HG03432 (cell line): Measurements from ENCODE around the gene RNF39.
"Not testable (repeated sequence)": the region's sequence is repeated elsewhere in the genome, so short reads cannot be mapped to it uniquely, and the experiment has no call there.

Source experiments
- ATAC-seq: cut with Tn5 transposase; IDR thresholded peaks from one replicate; pipeline ENCODE4 v1.9.1; 2021; ENCODE audit warnings: mild to moderate bottlenecking, moderate library complexity; ENCODE audit not compliant: unreplicated experiment

RNF39 gene

DNA sequence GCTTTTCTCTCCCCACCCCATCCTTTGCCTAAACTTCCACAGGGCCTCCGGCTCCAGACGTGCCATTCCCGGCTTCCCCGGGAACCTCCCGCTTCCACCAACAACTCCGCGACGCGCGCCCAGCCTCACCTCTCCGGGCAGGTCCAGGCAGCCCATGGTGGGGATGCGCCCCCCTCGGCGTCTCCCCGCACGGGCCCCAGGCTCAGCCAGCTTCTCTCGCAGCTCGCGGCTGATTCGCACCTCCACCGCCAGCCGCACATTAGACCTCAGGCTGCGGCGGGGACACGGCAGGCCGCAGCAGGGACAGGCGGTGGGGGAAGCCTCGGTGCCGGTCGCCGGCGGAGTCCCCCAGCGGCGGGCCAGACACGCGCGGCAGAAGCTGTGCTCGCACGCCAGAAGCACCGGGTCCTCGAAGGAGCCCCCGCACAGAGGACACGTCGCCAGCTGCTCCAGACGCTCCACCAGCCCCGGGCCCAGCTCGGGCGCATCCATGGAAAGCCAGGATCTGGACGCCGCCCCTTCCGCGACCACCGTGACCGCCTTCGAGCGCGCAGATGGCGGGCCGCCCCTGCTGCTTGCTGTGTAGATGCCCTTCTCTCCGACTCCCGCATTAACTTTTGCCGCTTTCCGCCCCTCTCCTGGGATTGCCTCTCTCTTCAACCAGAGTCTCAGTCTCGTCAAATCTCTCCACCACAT, at the start of gene RNF39:
TSS of gene RNF39 (minus strand) at position 676 of the 696 bp plus-strand sequence. CDS start at position 492, 184 bp downstream.
- no peak for ATAC-seq

GRCh38 chr6:30122515-30122914, 46.9 kb upstream of the RNF39 start:
- ATAC-seq: no peak

DNA sequence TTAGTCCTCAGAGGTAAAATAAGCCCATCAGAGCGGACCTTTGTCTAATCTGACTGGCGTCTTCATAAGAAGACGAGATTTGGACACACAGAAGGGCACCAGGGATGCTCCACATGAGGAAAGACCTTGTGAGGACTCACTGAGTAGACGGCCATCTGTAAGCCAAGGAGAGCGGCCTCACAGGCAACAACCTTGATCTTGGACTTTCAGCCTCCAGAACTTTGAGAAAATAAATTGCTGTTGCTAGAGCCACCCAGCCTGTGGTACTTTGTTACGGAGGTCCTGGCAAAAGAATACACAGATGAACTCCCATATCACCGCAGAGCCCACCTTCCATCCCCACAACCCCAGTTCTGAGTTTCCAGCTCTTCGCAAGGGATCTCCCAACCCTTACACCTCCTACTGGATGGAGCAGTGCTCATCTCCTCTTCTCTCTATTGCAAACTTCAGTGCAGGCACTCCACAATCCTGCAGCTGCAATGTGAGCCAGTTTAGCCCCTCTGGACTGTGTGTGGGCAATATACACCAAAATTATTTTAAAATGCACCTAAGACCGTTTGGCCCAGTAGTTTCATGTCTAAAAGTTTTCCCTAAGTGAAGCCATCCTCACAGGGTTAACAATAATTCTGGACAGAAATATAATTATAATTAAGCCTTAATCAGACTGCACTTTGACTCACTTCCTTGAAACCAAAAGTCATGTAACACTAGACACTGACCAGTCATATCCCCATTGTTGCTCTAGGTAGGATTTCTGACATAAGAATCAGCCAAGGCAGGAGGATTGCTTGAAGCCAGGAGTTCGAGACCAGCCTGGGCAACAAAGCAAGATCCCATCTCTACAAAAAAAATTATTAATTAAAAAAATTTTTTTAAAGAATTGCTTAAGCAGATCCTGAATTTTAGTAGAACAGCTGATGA, 46.1 kb upstream of the RNF39 start:
- ATAC-seq: no peak

DNA sequence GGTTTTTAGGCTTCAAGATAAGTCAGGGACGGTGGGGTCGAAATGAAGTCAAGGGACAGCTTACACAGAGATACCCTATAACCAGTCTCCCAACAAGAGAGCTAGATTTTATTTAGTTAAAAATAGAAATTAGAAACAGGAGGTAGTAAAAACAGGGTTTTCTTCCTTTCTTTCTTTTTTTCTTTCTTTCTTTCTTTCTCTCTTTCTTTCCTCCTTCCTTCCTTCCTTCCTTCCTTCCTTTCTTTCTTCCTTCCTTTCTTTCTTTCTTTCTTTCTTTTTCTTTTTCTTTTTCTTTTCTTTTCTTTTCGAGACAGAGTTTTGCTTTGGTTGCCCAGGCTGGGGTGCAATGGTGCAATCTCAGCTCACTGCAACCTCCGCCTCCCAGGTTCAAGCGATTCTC, 43.1 kb upstream of the RNF39 start:
- ATAC-seq: not testable (repeated sequence)

- no peak for ATAC-seq
Measured at GRCh38 chr6:30116724-30117123, 41.2 kb upstream of the RNF39 start.

GRCh38 chr6:30113841-30114240, 38.3 kb upstream of the RNF39 start:
- no peak for ATAC-seq

DNA sequence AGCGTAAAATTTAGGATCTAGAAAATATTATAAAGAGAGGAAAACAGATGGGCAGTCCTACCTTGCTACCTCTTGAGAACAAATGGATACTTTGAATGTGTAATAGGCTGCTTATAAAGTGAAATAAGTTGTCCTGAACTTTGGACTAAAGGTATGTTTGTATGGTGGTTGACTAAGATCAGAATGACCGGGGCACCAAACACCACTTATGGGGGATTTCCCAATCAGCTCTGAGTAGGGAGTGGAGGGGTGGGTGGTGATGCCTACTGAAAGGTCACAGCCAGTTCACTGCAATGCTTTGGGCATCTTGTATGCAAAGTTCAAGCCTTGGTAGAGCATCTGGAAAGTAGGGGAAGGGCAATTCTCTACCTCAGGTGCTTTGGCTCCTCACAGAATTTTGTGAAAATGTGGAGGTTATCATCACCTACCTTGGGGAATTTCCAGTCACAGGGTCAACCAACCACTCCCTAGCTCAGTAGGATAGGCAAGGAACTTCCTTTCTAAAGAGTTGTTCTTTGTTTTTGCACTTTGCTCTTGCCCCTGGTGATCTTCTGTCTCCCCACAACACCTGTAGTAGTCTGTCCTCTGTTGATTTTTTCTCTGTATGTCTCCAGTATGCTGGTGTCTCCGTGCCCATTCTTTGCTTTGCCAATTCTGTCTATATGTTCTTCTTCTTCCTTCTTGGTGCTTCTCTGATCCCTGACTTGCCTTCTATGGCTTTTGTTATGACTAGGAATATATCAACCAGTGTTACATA, 37.6 kb upstream of the RNF39 start, which contains the start of gene TRIM31:
TSS of gene TRIM31 (minus strand) at position 88 of the 757 bp plus-strand sequence. CDS start 285 bp downstream, outside the sequence.
- peak; percentile 70 for ATAC-seq

- ATAC-seq: no peak
Measured at GRCh38 chr6:30112402-30112994, 36.9 kb upstream of the RNF39 start.

- ATAC-seq: no peak
Measured at GRCh38 chr6:30111266-30111856, 35.8 kb upstream of the RNF39 start.

DNA sequence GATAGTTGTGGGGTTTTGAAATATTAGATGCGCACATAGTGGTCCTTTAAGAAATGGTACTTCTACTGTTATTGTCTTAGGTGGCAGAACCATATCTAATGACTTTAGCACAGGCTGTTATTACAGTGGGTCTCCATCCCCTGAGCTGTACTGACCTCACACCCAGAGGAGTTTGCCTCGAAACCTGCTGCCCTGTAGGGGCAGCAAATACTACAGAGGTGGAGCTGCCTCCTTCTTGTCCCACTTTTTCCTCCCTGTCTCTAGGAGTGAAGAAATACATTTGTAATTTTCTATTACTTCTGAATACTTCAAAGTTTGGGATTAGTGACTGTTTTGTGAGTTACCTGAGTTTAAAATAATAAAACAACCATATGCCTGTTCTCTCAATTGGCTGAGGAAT, 29.1 kb upstream of the RNF39 start:
- ATAC-seq: no peak

- no peak for ATAC-seq
Measured at GRCh38 chr6:30103872-30104179, 28.3 kb upstream of the RNF39 start.

GRCh38 chr6:30102970-30103871, 27.7 kb upstream of the RNF39 start:
- ATAC-seq: peak; percentile 65

DNA sequence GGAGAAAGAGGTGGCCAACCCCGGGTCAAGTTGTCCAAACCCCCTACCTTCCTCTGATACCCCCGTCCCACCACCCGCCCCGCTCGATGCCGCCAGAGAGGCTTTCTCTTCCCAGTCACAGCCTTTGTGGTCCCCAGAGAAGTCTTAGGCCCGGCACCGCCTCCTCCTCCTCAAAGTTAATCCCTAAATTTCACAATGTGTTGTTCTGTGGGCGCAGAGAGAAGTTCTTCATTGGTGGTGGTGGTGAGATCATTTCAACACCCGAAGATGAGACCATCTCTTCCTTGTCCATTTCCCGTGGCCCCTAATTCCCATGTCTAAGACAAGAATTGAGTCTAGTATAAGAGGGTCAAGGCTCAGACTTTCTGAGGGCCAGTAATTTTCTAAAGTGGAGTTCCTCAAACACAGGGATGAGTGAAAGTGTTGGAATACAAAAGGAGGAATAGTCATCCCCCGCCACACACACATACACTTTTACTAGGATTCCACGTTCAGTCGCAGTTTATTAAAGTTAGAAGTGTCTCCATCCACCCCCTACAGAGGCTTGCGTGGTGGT, 26.9 kb upstream of the RNF39 start:
- ATAC-seq: no peak

- ATAC-seq: no peak
Measured at GRCh38 chr6:30101444-30102413, 26.2 kb upstream of the RNF39 start.

- ATAC-seq: no peak
Measured at GRCh38 chr6:30100585-30101443, 25.2 kb upstream of the RNF39 start.

GRCh38 chr6:30100154-30100553, 24.6 kb upstream of the RNF39 start:
- no peak for ATAC-seq
